Osteoblast (primary cell): ENCODE results near the gene ABCB9. TPM values are rescaled to one million over a fixed set of nuclear protein-coding genes. Genes with fewer than 3 reads are reported as not detected.
"Not testable (repeated sequence)": the region's sequence is repeated elsewhere in the genome, so short reads cannot be mapped to it uniquely, and the experiment has no call there.

ENCODE experiments used
- DNase-seq: peaks from one replicate; pipeline ENCODE4 v3.0.0; 2011; ENCODE audit warnings: low spot score, mixed read lengths; ENCODE audit not compliant: insufficient read length; ENCODE audit errors: missing footprints
- H2AFZ ChIP-seq: 2 replicates; pipeline ENCODE4 v1.6.0; 2011; ENCODE audit warnings: mild to moderate bottlenecking, low read length
- H3K27ac ChIP-seq: 2 replicates; pipeline ENCODE4 v1.5.1; 2011; ENCODE audit warnings: mild to moderate bottlenecking, low read depth, low read length, moderate library complexity
- H3K27me3 ChIP-seq: 2 replicates; pipeline ENCODE4 v1.6.0; 2012; ENCODE audit warnings: mild to moderate bottlenecking, control low read depth, inconsistent platforms, low read length, moderate library complexity; ENCODE audit not compliant: insufficient read depth
- H3K36me3 ChIP-seq: 2 replicates; pipeline ENCODE4 v1.5.1; 2011; ENCODE audit warnings: mild to moderate bottlenecking, low read length, control low read depth, moderate library complexity; ENCODE audit not compliant: insufficient read depth
- H3K4me1 ChIP-seq: 2 replicates; pipeline ENCODE4 v1.5.1; 2011; ENCODE audit warnings: mild to moderate bottlenecking, low read length, control low read depth, moderate library complexity; ENCODE audit not compliant: insufficient read depth
- H3K4me2 ChIP-seq: 2 replicates; pipeline ENCODE4 v1.6.0; 2011; ENCODE audit warnings: mild to moderate bottlenecking, low read length; ENCODE audit not compliant: insufficient read depth
- H3K4me3 ChIP-seq: fragments of 200-600 bp; sonication (generic); 3 replicates; pipeline ENCODE4 v1.5.1; 2012; ENCODE audit warnings: mild to moderate bottlenecking, low read length, inconsistent platforms; ENCODE audit not compliant: insufficient read depth
- H3K79me2 ChIP-seq: 2 replicates; pipeline ENCODE4 v1.6.0; 2012; ENCODE audit warnings: mild to moderate bottlenecking, low read length, control low read depth, inconsistent platforms; ENCODE audit not compliant: insufficient read depth
- H3K9me3 ChIP-seq: 2 replicates; pipeline ENCODE4 v1.5.1; 2011; ENCODE audit warnings: low read depth, low read length, control low read depth
- H4K20me1 ChIP-seq: 2 replicates; pipeline ENCODE4 v1.6.0; 2012; ENCODE audit warnings: mild to moderate bottlenecking, low read length, control low read depth; ENCODE audit not compliant: insufficient read depth
- total RNA-seq: library from RNA; depleted of rRNA; stranded (reverse); fragments of >200 nt; gene quantifications from 2 replicates; pipeline ENCODE4 v1.2.3, GENCODE V29; 2012
- TF ChIP-seq, protein P1 (sequence below): IDR thresholded peaks from 2 replicates; pipeline ENCODE4 v1.5.1; 2011; ENCODE audit warnings: mild to moderate bottlenecking, low read depth, low read length, moderate library complexity; ENCODE audit errors: extremely low read depth

Gene ABCB9
- 11.9 and 13.0 TPM in 2 replicates for total RNA-seq

- Histone ChIP-seq H2AFZ (peak within 1 kb of the TSS; percentile 71), H4K20me1 (peaks cover 28% of the 10 kb centered on the region), H3K9me3 (no peaks in the 10 kb centered on the region), H3K27ac (peak within 1 kb of the TSS; percentile 28), H3K4me1 (peaks cover 21% of the 10 kb centered on the region), H3K36me3 (no peaks in the 10 kb centered on the region), H3K79me2 (peaks cover 28% of the 10 kb centered on the region), H3K4me3 (peak within 1 kb of the TSS; percentile 95), H3K27me3 (no peaks in the 10 kb centered on the region), H3K4me2 (peak within 1 kb of the TSS; percentile 95)
- DNase-seq = peak; percentile 100
- TF ChIP-seq, protein P1, sequence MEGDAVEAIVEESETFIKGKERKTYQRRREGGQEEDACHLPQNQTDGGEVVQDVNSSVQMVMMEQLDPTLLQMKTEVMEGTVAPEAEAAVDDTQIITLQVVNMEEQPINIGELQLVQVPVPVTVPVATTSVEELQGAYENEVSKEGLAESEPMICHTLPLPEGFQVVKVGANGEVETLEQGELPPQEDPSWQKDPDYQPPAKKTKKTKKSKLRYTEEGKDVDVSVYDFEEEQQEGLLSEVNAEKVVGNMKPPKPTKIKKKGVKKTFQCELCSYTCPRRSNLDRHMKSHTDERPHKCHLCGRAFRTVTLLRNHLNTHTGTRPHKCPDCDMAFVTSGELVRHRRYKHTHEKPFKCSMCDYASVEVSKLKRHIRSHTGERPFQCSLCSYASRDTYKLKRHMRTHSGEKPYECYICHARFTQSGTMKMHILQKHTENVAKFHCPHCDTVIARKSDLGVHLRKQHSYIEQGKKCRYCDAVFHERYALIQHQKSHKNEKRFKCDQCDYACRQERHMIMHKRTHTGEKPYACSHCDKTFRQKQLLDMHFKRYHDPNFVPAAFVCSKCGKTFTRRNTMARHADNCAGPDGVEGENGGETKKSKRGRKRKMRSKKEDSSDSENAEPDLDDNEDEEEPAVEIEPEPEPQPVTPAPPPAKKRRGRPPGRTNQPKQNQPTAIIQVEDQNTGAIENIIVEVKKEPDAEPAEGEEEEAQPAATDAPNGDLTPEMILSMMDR = no peak
Observed at GRCh38 chr12:122965851-122966742, at the start of gene ABCB9. ABCB9 (minus strand) TSS chr12:122966463; CDS start chr12:122960235, 6,228 bp downstream.

DNA sequence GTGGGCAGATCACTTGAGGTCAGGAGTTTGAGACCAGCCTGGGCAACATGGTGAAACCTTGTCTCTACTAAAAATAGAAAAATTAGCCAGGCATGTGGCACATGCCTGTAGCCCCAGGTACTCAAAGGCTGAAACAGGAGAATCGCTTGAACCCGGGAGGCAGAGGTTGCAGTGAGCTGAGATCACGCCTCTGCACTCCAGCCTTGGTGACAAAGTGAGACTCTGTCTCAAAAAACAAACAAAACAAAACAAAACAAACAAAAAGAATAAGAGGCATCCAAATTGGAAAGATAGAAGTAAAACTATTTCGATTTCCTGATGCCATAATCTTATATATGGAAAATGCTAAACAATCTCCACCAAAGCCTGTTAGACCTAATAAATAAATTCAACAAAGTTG, 48.2 kb upstream of the ABCB9 start:
- H4K20me1 ChIP-seq, H3K27me3 ChIP-seq, DNase-seq, H3K4me3 ChIP-seq, H3K9me3 ChIP-seq, H2AFZ ChIP-seq, H3K79me2 ChIP-seq, H3K4me1 ChIP-seq, H3K36me3 ChIP-seq, H3K27ac ChIP-seq, H3K4me2 ChIP-seq: not testable (repeated sequence)

GRCh38 chr12:123013185-123014095, 47.2 kb upstream of the ABCB9 start:
- Histone ChIP-seq H3K36me3 (no peaks in the 10 kb centered on the region), H3K79me2 (no peaks in the 10 kb centered on the region), H2AFZ (no peak overlapping the region), H3K27ac (no peak overlapping the region), H3K9me3 (no peaks in the 10 kb centered on the region), H3K27me3 (no peaks in the 10 kb centered on the region), H4K20me1 (peaks cover 3% of the 10 kb centered on the region), H3K4me3 (no peak overlapping the region), H3K4me2 (no peak overlapping the region), H3K4me1 (no peaks in the 10 kb centered on the region)
- TF ChIP-seq, protein P1 = no peak
- peak; percentile 63 for DNase-seq

DNA sequence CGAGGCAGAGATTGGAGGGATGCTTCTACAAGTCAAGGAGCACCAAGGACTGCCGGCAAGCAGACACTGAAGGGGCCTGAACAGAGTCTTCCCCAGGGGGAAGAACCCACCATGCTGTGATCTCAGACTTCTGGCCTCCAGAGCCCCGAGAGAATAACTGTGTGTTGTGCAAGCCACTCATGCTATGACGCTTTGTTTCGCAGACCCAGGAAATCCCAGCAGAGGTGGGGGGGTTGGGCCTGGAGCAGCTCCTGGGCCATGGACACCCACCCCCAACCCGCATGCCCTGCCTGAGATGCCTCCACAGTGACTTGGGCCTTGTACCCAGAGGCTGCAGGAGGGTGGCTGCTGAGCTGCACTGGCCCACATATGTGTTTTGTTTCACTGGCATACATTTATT, 45.4 kb upstream of the ABCB9 start:
- TF ChIP-seq, protein P1 = no peak

More for the DNA sequence above, 45.4 kb upstream of the ABCB9 start:
- Histone ChIP-seq H3K4me3 (no peak overlapping the region), H3K4me1 (peaks cover 8% of the 10 kb centered on the region), H2AFZ (no peak overlapping the region), H4K20me1 (peaks cover 3% of the 10 kb centered on the region), H3K36me3 (no peaks in the 10 kb centered on the region), H3K4me2 (no peak overlapping the region), H3K27ac (no peak overlapping the region), H3K9me3 (no peaks in the 10 kb centered on the region), H3K27me3 (no peaks in the 10 kb centered on the region), H3K79me2 (no peaks in the 10 kb centered on the region)
- peak; percentile 25 for DNase-seq
